WI38 (cell line): ENCODE results near the gene TMEM132C.

Source experiments
- H3K4me3 ChIP-seq: 2 replicates; pipeline ENCODE4 v1.5.1; 2011; ENCODE audit warnings: low read depth, mild to moderate bottlenecking, control low read depth, low read length
- TF ChIP-seq, protein P1 (sequence below): IDR thresholded peaks from 2 replicates; pipeline ENCODE4 v1.5.1; 2012; ENCODE audit warnings: low read depth, mild to moderate bottlenecking, control low read depth, low read length

TMEM132C gene

DNA sequence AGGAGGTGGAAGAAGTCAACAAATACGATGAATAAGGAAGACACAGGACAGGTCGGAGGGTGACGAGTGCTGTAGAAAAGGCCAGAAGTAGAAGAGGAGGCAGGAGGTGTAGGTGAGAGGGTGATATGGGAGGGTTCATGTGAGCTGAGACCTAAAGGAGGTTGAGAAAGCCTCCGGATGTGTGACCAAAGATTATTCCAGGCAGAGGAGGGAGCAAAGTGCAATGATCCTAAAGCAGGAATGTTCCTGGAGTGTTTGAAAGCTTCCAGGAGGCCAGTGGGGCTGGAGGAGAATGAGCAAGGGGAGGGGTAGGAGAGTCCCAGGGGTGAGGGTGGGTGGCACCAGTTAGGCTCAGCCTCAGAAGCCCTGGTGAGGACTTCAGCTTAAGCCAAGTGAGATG, 340.0 kb downstream of the TMEM132C start:
- no peak overlapping the region for H3K4me3 ChIP-seq
- TF ChIP-seq, protein P1, sequence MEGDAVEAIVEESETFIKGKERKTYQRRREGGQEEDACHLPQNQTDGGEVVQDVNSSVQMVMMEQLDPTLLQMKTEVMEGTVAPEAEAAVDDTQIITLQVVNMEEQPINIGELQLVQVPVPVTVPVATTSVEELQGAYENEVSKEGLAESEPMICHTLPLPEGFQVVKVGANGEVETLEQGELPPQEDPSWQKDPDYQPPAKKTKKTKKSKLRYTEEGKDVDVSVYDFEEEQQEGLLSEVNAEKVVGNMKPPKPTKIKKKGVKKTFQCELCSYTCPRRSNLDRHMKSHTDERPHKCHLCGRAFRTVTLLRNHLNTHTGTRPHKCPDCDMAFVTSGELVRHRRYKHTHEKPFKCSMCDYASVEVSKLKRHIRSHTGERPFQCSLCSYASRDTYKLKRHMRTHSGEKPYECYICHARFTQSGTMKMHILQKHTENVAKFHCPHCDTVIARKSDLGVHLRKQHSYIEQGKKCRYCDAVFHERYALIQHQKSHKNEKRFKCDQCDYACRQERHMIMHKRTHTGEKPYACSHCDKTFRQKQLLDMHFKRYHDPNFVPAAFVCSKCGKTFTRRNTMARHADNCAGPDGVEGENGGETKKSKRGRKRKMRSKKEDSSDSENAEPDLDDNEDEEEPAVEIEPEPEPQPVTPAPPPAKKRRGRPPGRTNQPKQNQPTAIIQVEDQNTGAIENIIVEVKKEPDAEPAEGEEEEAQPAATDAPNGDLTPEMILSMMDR, result no peak

DNA sequence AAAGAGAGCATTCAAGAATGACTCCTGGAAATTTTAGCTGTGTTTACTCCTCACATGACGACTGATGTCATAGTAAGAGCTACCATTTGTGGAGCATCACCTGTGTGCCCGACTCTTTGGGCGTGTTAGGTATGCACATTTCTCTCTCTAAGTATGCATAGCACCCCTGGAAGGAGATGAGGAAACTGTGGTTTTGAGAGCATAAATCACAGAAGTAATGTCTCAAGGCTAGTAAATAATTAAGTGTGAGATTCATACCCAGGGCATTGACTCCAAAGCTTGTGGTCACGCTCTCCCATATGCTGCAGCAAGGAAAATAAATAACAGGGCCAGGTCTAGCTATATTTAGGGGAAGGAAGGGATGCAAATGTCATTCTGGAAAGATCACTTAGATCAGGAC, 340.7 kb downstream of the TMEM132C start:
- H3K4me3 ChIP-seq, result no peak overlapping the region
- TF ChIP-seq, protein P1, result no peak

DNA sequence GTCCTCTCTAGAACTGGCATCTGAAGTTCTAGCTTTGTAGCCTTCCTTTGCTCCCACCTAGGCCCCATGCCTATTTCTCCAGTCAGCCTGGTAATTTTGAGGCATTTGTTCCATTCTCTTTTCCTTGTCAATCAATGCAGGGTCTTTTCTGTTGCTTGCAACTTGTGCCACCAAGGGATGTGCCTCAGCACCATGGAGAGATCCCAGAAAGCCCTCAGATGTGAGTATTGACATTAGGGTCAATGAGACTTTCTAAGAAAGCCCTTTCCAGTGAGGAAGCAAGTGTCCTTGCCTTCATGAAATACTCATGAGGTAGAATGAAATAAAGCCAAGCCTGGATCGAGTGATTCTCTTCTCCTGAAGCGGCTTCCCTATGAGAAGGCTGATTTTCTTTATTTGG, 342.9 kb downstream of the TMEM132C start:
- H3K4me3 ChIP-seq, result no peak overlapping the region
- TF ChIP-seq, protein P1, result no peak

DNA sequence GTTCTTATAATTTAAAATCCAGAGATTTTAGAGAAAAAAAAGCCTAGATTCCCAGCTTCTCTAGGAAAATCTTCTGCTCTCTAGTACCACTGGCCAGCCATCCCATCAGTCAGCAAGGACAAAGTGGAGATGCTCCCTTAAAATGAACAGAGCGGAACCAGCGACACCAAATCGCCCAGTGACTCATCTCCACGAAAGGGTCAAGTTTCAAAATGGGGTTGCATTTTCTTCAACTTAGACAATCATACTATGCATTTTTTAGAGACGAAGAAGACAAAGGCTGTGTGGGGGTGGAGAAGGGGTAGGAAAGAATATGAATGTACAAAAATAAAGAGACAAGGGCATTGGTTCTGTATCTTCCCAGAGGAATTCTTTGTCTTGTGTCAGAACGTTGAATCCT, 344.8 kb downstream of the TMEM132C start:
- no peak overlapping the region for H3K4me3 ChIP-seq
- TF ChIP-seq, protein P1, result no peak

DNA sequence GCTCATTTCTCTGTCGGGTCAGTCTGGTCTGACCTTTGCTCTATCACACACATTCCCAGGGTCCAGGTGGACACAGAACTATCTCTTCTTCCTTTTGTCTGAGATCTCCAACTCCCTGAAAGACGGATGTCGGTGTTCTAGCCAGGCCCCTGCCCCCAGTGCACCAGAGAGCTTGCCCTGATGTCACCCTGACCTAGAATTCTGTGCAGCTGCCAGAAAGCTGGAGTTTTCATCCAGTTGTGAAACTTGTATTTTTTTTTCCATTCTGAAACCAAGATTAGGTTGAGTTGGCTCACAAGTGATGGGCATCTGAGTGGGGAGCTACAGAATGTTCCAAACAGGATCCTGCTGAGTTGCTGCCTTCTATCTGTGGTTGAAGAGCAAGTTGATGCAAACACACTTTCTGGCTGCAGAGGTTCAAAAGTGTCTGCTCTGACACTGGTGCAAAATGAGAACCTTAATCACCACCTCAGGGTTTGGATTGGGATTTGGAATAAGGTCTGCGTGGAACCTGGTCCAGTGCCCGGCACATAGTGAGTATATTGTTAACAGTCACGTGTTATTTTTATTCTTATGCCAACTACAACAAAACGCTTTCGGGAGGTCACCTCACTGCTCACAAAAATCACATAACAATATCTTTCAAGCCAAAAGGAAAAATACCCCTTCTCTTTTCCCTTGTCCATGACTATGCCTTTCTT, 345.3 kb downstream of the TMEM132C start:
- no peak overlapping the region for H3K4me3 ChIP-seq
- TF ChIP-seq, protein P1, result no peak

DNA sequence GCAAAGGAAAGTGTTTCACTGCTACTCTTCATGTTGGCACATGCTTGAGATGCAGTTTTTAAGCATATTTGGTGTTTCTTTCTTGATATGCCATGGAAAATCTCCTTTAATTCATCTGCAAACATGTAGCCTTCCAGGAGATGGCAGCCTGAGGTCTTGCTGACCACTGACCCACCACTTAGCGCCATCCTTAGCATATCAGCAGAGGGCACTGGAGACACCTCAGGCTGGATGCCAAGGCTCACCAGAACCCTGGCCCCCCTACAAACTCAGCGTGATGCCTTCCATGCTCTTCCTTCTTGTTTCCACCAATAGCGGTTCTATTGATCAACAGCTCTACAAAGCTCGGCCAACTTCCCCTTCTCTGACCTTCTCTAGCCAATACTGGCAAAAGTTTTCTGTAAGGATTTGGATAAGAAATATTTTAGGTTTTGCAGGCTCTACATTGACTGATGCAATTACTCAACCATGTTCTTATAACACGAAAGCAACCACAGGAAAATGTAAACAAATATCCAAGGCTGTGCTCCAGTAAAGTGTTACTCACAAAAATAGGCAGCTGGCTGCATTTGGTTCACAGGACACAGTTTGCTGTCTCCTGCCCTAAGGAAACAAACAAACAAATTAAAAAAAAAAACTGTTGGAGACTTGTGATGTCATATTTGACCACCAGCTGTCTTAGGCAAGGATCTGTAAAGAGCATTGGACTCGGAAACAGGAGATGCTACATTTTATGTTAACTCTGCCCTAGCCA, 347.0 kb downstream of the TMEM132C start:
- no peak overlapping the region for H3K4me3 ChIP-seq
- TF ChIP-seq, protein P1, result no peak

DNA sequence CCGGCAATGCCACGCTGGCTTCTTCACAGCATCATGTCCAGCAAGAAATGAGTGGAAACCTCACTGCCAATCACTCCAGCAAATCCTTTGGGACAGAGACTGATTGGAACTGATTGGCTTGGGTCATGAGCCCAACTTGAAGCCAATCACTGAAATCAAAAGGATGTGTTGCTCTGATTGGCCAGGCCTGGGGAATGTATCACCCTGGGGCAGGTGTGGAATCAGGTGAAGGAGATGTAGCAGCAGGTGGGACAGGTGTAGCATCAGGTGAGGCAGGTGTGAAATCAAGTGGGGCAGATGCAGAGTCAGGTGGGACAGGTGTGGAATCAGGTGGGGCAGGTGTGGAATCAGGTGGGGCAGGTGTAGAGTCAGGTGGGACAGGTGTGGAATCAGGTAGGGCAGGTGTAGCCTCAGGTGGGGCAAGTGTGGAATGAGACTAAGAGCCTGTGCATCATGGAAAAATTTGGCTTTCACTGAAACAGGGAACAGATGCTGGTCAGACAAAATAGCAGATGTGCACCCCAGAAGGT, 350.4 kb downstream of the TMEM132C start:
- no peak overlapping the region for H3K4me3 ChIP-seq
- TF ChIP-seq, protein P1, result no peak
